A673 (cell line): ENCODE results near the gene FGGY. TPM values are rescaled to one million over a fixed set of nuclear protein-coding genes. Genes with fewer than 3 reads are reported as not detected.
"Not testable (repeated sequence)": the region's sequence is repeated elsewhere in the genome, so short reads cannot be mapped to it uniquely, and the experiment has no call there.

ENCODE experiments used
- BruUV-seq: library from RNA; stranded (reverse); fragments of 400-500 nt; replicated peaks from 2 replicates; lab custom pipeline; 2021; lab: Mats Ljungman, UMichigan
- CTCF ChIA-PET: fragments of 300-600 bp; sonication (Branson Sonifier 250); formaldehyde crosslinking; loops from one replicate; lab custom pipeline; 2022; ENCODE audit warnings: antibody characterized with exemption; lab: Charles Lee
- POLR2A ChIA-PET: fragments of 300-600 bp; sonication (Branson Sonifier 250); formaldehyde crosslinking; loops from one replicate; lab custom pipeline; 2022; ENCODE audit warnings: antibody characterized with exemption; ENCODE audit not compliant: low non-redundant PET; lab: Charles Lee
- DNase-seq: peaks from one replicate; pipeline ENCODE4 v3.0.0-alpha.2; 2015; ENCODE audit warnings: low spot score
- H3K27ac ChIP-seq: fragments of 200-600 bp; sonication (generic); 2 replicates; pipeline ENCODE4 v1.5.1; 2016; ENCODE audit warnings: mixed run types, low read depth, mild to moderate bottlenecking, mixed read lengths, antibody characterized with exemption, low read length; ENCODE audit not compliant: poor library complexity, severe bottlenecking
- H3K27me3 ChIP-seq: fragments of 200-600 bp; sonication (generic); replicated peaks from 2 replicates; pipeline ENCODE4 v1.6.1; 2017; ENCODE audit warnings: mixed run types, low read depth, mild to moderate bottlenecking, mixed read lengths, antibody characterized with exemption, low read length; ENCODE audit not compliant: insufficient read depth, poor library complexity
- H3K36me3 ChIP-seq: fragments of 200-600 bp; sonication (generic); 2 replicates; pipeline ENCODE4 v1.6.1; 2016; ENCODE audit warnings: mixed run types, mild to moderate bottlenecking, mixed read lengths, antibody characterized with exemption, low read length; ENCODE audit not compliant: insufficient read depth, poor library complexity, severe bottlenecking
- H3K4me1 ChIP-seq: fragments of 200-600 bp; sonication (generic); 2 replicates; pipeline ENCODE4 v1.6.1; 2017; ENCODE audit warnings: mixed run types, mild to moderate bottlenecking, mixed read lengths, antibody characterized with exemption, low read length; ENCODE audit not compliant: insufficient read depth, poor library complexity, severe bottlenecking
- H3K4me3 ChIP-seq: fragments of 200-600 bp; sonication (generic); 2 replicates; pipeline ENCODE4 v1.5.1; 2016; ENCODE audit warnings: low read depth, mixed run types, mild to moderate bottlenecking, mixed read lengths, low read length; ENCODE audit not compliant: poor library complexity, severe bottlenecking
- H3K9me3 ChIP-seq: fragments of 200-600 bp; sonication (generic); 2 replicates; pipeline ENCODE4 v1.6.1; 2016; ENCODE audit warnings: mixed run types, low read depth, mild to moderate bottlenecking, mixed read lengths, antibody characterized with exemption, low read length; ENCODE audit not compliant: poor library complexity, severe bottlenecking
- EZH2 ChIP-seq: fragments of 200-600 bp; sonication (generic); IDR thresholded peaks from 2 replicates; pipeline ENCODE4 v1.6.1; 2017; ENCODE audit warnings: borderline replicate concordance, low read depth, mild to moderate bottlenecking, mixed read lengths, antibody characterized with exemption, low read length; ENCODE audit not compliant: poor library complexity, severe bottlenecking
- intact Hi-C: fragments of 100-400 bp; cut with micrococcal nuclease; formaldehyde crosslinking; loops from one replicate; pipeline ENCODE4 v1.10.0; 2022; ENCODE audit not compliant: unreplicated experiment
- total RNA-seq: library from RNA; stranded (reverse); gene quantifications from 2 replicates; pipeline ENCODE4 v1.2.3, GENCODE V29; 2021
- TF ChIP-seq, protein P1 (sequence below): fragments of 300-800, 200-600 bp; sonication (generic); conservative IDR thresholded peaks from 2 replicates; pipeline ENCODE4 v1.5.1; 2017; ENCODE audit warnings: low read depth, mild to moderate bottlenecking, antibody characterized with exemption, low read length, moderate library complexity, mixed read lengths

Gene FGGY
- total RNA-seq, 1 experiment from 2014 or later: 2.6 TPM

DNA sequence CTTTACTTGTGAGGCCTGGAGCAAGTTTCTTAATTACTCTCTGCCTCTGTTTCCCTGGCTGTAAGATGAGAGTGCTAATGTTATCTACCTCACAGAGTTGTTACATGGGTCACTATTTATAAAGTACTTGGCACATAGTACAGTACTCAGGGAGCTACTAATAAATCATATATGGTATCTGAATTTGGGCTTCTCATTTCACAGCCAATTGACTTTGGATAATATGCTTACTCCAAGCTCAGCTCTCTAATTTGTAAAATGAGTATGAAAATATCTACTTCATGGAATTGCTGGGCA is 409.4 kb downstream of the FGGY start:
- Histone ChIP-seq H3K9me3 (no peaks in the 10 kb centered on the region), H3K4me3 (no peak overlapping the region), H3K27ac (no peak overlapping the region), H3K4me1 (peaks cover 23% of the 10 kb centered on the region), H3K36me3 (no peaks in the 10 kb centered on the region), H3K27me3 (no peaks in the 10 kb centered on the region)
- ChIA-PET CTCF (no interaction called here), POLR2A (no interaction called here)
- intact Hi-C loops: no loop called here
- DNase-seq: no peak
- TF ChIP-seq EZH2: no peak
- TF ChIP-seq, protein P1, sequence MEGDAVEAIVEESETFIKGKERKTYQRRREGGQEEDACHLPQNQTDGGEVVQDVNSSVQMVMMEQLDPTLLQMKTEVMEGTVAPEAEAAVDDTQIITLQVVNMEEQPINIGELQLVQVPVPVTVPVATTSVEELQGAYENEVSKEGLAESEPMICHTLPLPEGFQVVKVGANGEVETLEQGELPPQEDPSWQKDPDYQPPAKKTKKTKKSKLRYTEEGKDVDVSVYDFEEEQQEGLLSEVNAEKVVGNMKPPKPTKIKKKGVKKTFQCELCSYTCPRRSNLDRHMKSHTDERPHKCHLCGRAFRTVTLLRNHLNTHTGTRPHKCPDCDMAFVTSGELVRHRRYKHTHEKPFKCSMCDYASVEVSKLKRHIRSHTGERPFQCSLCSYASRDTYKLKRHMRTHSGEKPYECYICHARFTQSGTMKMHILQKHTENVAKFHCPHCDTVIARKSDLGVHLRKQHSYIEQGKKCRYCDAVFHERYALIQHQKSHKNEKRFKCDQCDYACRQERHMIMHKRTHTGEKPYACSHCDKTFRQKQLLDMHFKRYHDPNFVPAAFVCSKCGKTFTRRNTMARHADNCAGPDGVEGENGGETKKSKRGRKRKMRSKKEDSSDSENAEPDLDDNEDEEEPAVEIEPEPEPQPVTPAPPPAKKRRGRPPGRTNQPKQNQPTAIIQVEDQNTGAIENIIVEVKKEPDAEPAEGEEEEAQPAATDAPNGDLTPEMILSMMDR: no peak
- BruUV-seq: no TSS peak

DNA sequence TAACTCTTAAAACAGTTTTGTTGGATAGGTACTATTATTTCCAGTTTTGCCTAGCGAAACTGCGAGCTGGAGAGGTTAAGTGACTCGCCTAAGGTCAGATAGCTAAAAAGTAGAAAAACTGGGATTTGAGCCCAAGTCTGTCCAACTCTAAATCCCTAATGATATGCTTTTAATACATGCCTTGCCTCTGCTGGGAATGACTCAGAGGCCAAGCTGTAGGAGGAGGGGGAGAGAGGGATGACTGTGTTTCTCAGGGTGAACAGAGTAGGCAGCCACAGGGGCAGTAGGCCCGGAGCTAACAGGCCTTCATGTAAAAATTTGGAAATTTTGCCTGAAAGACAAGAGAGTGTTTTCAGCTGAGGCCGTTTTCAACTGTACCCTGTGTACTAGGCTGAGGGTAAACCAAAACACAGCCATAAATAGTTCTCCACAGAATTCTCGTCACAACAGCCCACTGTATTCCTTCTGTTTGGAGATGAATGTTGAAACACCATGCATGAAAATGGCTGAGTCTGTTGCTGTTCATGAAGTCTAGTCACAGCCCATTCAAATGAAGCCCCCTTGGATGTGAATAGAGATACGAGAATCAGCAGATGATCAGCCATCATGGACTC is 410.4 kb downstream of the FGGY start:
- ChIA-PET POLR2A (no interaction called here), CTCF (no interaction called here)
- Histone ChIP-seq H3K27ac (no peak overlapping the region), H3K4me1 (peaks cover 23% of the 10 kb centered on the region), H3K27me3 (no peaks in the 10 kb centered on the region), H3K4me3 (no peak overlapping the region), H3K36me3 (no peaks in the 10 kb centered on the region), H3K9me3 (no peaks in the 10 kb centered on the region)
- no TSS peak for BruUV-seq
- TF ChIP-seq, protein P1: no peak
- no peak for TF ChIP-seq EZH2
- peak; percentile 73 for DNase-seq
- intact Hi-C loops: no loop called here

DNA sequence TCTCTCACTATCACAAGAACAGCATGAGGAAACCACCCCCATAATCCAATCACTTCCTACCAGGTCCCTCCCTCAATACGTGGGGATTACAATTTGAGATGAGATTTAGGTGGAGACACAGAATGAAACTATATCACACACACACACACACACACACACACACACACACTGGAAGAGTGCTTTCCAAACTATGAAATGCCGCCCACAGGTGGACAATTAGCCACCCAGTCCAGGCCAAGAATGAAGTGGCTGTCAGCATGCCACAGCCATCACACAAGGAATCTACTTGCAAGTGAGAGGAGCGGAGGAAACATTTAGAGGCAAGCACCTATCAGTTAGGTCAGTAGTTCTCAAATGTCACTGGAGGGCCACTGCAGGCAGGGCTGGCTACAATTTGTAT is 412.4 kb downstream of the FGGY start:
- no TSS peak for BruUV-seq
- TF ChIP-seq EZH2: no peak
- Histone ChIP-seq H3K4me3 (no peak overlapping the region), H3K27me3 (no peaks in the 10 kb centered on the region), H3K9me3 (no peaks in the 10 kb centered on the region), H3K36me3 (no peaks in the 10 kb centered on the region), H3K4me1 (peaks cover 23% of the 10 kb centered on the region), H3K27ac (no peak overlapping the region)
- intact Hi-C loops: no loop called here
- ChIA-PET CTCF (no interaction called here), POLR2A (no interaction called here)
- DNase-seq: peak; percentile 64

DNA sequence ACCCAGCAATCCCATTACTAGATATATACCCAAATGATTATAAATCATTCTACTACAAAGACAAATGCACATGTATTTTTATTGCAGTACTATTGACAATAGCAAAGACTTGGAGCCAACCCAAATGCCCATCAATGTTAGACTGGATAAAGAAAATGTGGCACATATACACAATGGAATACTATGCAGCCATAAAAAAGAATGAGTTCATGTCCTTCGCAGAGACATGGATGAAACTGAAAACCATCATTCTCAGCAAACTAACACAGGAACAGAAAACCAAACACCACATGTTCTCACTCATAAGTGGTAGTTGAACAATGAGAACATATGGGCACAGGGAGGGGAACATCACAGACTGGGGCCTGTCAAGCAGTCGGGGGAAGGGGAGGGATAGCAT is 414.0 kb downstream of the FGGY start:
- H3K9me3 ChIP-seq, CTCF ChIA-PET, BruUV-seq: not testable (repeated sequence)

More for the DNA sequence above, 414.0 kb downstream of the FGGY start:
- intact Hi-C loops, POLR2A ChIA-PET, H3K36me3 ChIP-seq, DNase-seq, H3K27me3 ChIP-seq, H3K4me3 ChIP-seq, H3K27ac ChIP-seq: not testable (repeated sequence)
- H3K4me1 ChIP-seq: peaks cover 19% of the 10 kb centered on the region
